Right lobe of liver (tissue), 6 donors: ENCODE data around the gene POSTN. TPM values are rescaled to one million over a fixed set of nuclear protein-coding genes. Genes with fewer than 3 reads are reported as not detected.

Experiments
- ATAC-seq, 4 donors: fragments of 200-7000 bp; cut with Tn5 transposase; one replicate each; pipeline ENCODE4 v1.9.1; 2020; ENCODE audit warnings: mild to moderate bottlenecking in 4 of 4, moderate library complexity in 4 of 4
- DNase-seq, 3 donors: peaks; one replicate each; pipeline ENCODE4 v3.0.0-alpha.2; 2020
- H3K27ac ChIP-seq, 3 donors: fragments of 200-600 bp; one replicate each; pipeline ENCODE4 v1.8.0; 2022
- H3K27me3 ChIP-seq, 2 donors: fragments of 200-600 bp; one replicate each; pipeline ENCODE4 v1.8.0; 2022
- H3K36me3 ChIP-seq, 4 donors: fragments of 200-600 bp; sonication (generic) in 1 of 4; one replicate each; pipeline versions ENCODE4 v1.5.1 to v1.8.0; 2017 to 2022; ENCODE audit warnings: control low read depth in 1 of 4
- H3K4me1 ChIP-seq, 4 donors: fragments of 200-600 bp; sonication (generic) in 1 of 4; one replicate each; pipeline versions ENCODE4 v1.5.1 to v1.8.0; 2017 to 2022; ENCODE audit warnings: control low read depth in 1 of 4
- H3K4me3 ChIP-seq, 3 donors: fragments of 200-600 bp; one replicate each; pipeline ENCODE4 v1.8.0; 2022
- H3K9me3 ChIP-seq, 4 donors: fragments of 200-600 bp; sonication (generic) in 1 of 4; one replicate each; pipeline versions ENCODE4 v1.5.1 to v1.8.0; 2017 to 2022; ENCODE audit warnings: control low read depth in 1 of 4
- CTCF ChIP-seq, 4 donors: fragments of 200-600 bp in 3 of 4; fragments of 450-650 bp in 1 of 4; IDR thresholded peaks; one replicate each; pipeline versions ENCODE4 v1.5.1 to v1.8.0; 2016 to 2022; ENCODE audit warnings: antibody characterized with exemption in 4 of 4, mild to moderate bottlenecking in 2 of 4
- POLR2A ChIP-seq: fragments of 450-650 bp; IDR thresholded peaks from one replicate; pipeline ENCODE4 v1.6.1; 2017; ENCODE audit warnings: antibody characterized with exemption, mild to moderate bottlenecking
- WGBS: methylation state at CpG from one replicate; pipeline ENCODE4 v1.1.6; 2018; ENCODE audit warnings: low coverage, low lambda C conversion rate; ENCODE audit not compliant: insufficient coverage; ENCODE audit errors: missing lambda C conversion rate; 5-methylcytosine and 5-hydroxymethylcytosine counted together
- intact Hi-C, 2 donors: fragments of 100-400 bp; cut with DNase I; formaldehyde crosslinking; loops; one replicate each; pipeline versions ENCODE4 v1.11.2 to v1.14.1; 2022
- total RNA-seq, 6 experiments: library from RNA; depleted of rRNA in 2 of 6; stranded (reverse); fragments of >200 nt in 2 of 6; fragmentation: NEBNext Ultra II Directional in 3 of 6; extraction: Animal tissue kit (Norgen Biotek cat#: 25700) in 3 of 6; gene quantifications; one replicate each; pipeline versions ENCODE4 v1.1.0 to v1.2.4, GENCODE V29; 2016 to 2023
- donor health status: DM: no; HTN: yes; CAD: no.
- donor health status: DM: no; HTN: no; CAD: no.
- donor health status: DM: no; HTN: no; CAD: no.
- donor health status: DM: no; HTN: yes; CAD: no.
- donor health status: DM: no; HTN: yes; CAD: no.

Gene POSTN
- total RNA-seq, 6 experiments from 2014 or later = 0.42 to 2.6 (median 0.64) TPM

- Histone ChIP-seq H3K27me3 (no peaks in the 10 kb centered on the region), H3K9me3 (no peaks in the 10 kb centered on the region), H3K4me3 (no peak overlapping the region), H3K36me3 (no peaks in the 10 kb centered on the region), H3K4me1 (no peaks in the 10 kb centered on the region), H3K27ac (no peak overlapping the region)
- intact Hi-C loops = no loop called here
- no peak for DNase-seq
- ATAC-seq = no peak
- WGBS = 65% methylated on average over 3 of the region's 3 CpGs
- TF ChIP-seq POLR2A = no peak
- no peak for TF ChIP-seq CTCF (IDR thresholded peaks at IDR 0.05)
Observed at GRCh38 chr13:37621811-37622361, 23.3 kb upstream of the POSTN start.

- Histone ChIP-seq H3K4me1 (no peaks in the 10 kb centered on the region), H3K36me3 (no peaks in the 10 kb centered on the region), H3K27me3 (no peaks in the 10 kb centered on the region), H3K4me3 (no peak overlapping the region), H3K9me3 (no peaks in the 10 kb centered on the region), H3K27ac (no peak overlapping the region)
- intact Hi-C loops = no loop called here
- WGBS = 39% methylated on average over 2 of the region's 2 CpGs
- DNase-seq (no peak), ATAC-seq (no peak)
- no peak for TF ChIP-seq POLR2A
- TF ChIP-seq CTCF (IDR thresholded peaks at IDR 0.05) = no peak
Observed at GRCh38 chr13:37618554-37618953, 20.0 kb upstream of the POSTN start.

- WGBS = 33% methylated on average over 1 of the region's 1 CpG
- TF ChIP-seq CTCF (IDR thresholded peaks at IDR 0.05) (no peak), POLR2A (no peak)
Observed at GRCh38 chr13:37617173-37617572, 18.6 kb upstream of the POSTN start.

DNA sequence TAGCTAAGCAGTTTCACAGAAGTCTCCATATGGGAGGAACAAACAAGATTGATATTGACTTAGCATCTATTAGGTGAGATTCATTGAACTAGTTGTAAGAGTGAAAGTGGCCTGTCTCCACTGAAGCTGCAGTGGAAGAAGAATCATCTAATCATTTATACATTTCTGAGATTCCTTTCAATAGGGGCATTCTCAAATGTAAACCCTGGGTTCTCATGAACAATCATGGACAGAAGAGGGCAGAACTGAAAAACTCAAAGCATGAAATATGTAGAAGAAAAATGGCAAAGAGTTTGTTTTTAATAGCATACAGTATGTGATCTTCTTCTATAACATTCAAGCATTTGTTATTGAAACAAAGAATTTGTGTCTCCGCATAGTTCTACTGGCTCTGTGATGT, 17.6 kb upstream of the POSTN start:
- TF ChIP-seq POLR2A (no peak), CTCF (IDR thresholded peaks at IDR 0.05) (no peak)
- WGBS = 91% methylated on average over 1 of the region's 1 CpG
- Histone ChIP-seq H3K4me1 (no peaks in the 10 kb centered on the region), H3K4me3 (no peak overlapping the region), H3K27me3 (no peaks in the 10 kb centered on the region), H3K27ac (no peak overlapping the region), H3K36me3 (no peaks in the 10 kb centered on the region), H3K9me3 (no peaks in the 10 kb centered on the region)
- intact Hi-C loops = no loop called here
- ATAC-seq (no peak), DNase-seq (no peak)

More at GRCh38 chr13:37617173-37617572, 18.6 kb upstream of the POSTN start:
- DNase-seq (no peak), ATAC-seq (no peak)
- Histone ChIP-seq H3K9me3 (no peaks in the 10 kb centered on the region), H3K27me3 (no peaks in the 10 kb centered on the region), H3K4me1 (no peaks in the 10 kb centered on the region), H3K27ac (no peak overlapping the region), H3K36me3 (no peaks in the 10 kb centered on the region), H3K4me3 (no peak overlapping the region)
- intact Hi-C loops = no loop called here

DNA sequence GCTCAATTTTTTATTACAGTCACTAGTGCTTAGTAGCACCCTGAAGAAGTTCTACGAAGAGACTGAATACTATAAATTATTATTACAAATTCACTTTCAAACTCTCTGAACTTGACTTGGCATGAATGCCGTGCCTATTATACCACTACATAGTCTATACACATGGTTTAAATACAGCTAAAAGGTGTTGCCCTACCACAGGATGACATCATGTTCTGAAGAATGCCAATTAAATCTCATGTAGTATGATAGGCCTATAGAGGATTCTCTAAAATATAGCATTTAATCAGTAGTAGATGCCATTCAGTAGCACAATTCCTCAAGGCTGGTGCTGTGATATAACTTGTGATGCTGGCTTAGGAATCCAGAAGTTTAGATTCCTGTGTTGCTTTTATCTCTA, 16.7 kb upstream of the POSTN start:
- TF ChIP-seq POLR2A = no peak
- no peak for TF ChIP-seq CTCF (IDR thresholded peaks at IDR 0.05)
- H3K36me3 ChIP-seq = no peaks in the 10 kb centered on the region
- DNase-seq (no peak), ATAC-seq (no peak)
- no peak overlapping the region for H3K4me3 ChIP-seq
- no peaks in the 10 kb centered on the region for H3K9me3 ChIP-seq
- intact Hi-C loops = no loop called here
- no peaks in the 10 kb centered on the region for H3K27me3 ChIP-seq
- no peaks in the 10 kb centered on the region for H3K4me1 ChIP-seq
- WGBS = 56% methylated on average over 2 of the region's 2 CpGs
- no peak overlapping the region for H3K27ac ChIP-seq
